ENCODE results near the gene FEZ2.

Gene FEZ2, protein sequence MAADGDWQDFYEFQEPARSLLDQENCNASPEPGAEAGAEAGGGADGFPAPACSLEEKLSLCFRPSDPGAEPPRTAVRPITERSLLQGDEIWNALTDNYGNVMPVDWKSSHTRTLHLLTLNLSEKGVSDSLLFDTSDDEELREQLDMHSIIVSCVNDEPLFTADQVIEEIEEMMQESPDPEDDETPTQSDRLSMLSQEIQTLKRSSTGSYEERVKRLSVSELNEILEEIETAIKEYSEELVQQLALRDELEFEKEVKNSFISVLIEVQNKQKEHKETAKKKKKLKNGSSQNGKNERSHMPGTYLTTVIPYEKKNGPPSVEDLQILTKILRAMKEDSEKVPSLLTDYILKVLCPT

DNA sequence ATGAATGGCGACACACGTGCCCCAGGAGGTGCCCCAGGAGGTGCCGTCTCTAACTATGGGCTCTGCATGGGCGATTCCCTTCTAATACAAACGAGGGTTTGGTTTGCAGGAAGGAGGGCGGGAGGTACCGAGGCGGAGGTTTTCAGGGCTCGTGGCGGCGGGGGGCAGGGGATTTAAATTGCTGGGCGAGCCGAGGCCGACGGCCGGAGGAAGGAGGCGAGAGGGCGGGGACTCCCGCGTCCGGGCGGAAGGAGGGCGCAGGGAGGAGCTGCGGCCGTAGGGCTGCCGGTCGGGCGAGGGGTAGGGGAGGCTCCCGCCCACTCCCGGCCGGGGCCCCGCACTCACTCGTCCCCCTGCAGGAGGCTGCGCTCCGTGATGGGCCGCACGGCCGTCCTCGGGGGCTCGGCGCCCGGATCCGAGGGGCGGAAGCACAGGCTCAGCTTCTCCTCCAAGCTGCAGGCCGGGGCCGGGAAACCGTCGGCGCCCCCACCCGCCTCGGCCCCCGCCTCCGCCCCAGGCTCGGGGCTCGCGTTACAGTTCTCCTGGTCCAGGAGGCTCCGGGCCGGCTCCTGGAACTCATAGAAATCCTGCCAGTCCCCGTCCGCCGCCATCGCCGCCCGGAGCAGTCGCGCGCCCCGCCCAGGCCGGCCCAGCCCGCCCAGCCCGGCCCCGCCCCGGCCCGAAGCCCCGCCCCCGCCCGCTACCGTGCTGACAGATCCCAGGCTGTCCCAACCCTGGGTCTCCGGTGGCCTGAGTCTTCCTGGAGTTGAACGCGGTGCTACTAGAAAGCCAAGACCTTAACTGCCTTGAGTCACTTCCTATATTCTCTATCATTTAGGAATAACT is at the start of gene FEZ2:
TSS of gene FEZ2 (minus strand) at position 637 of the 846 bp plus-strand sequence. CDS start at position 611, 26 bp downstream.
- Histone ChIP-seq H3K4me1 (ENCODE audit: low read length) (peaks cover 10% of the 10 kb centered on the region), H3K36me3 (replicated peaks; ENCODE audit: low read depth, low read length) (peaks cover 6% of the 10 kb centered on the region), H3K4me2 (ENCODE audit: low read length) (peak within 1 kb of the TSS; percentile 98), H2AFZ (ENCODE audit: low read depth, low read length) (peak within 1 kb of the TSS; percentile 97), H3K9ac (ENCODE audit: low read length) (peak within 1 kb of the TSS; percentile 74), H3K9me3 (ENCODE audit: insufficient read depth, low read length) (no peaks in the 10 kb centered on the region), H3K27me3 (ENCODE audit: low read depth, low read length) (no peaks in the 10 kb centered on the region), H3K27ac (ENCODE audit: low read length) (peak within 1 kb of the TSS; percentile 27), H3K79me2 (ENCODE audit: low read length) (peaks cover 29% of the 10 kb centered on the region), H4K20me1 (ENCODE audit: insufficient read depth, low read length) (peaks cover 3% of the 10 kb centered on the region; the same call in 1 of the 2 replicates), H3K4me3 (ENCODE audit: low read length) (peak within 1 kb of the TSS; percentile 99)
- TF ChIP-seq, protein P1, sequence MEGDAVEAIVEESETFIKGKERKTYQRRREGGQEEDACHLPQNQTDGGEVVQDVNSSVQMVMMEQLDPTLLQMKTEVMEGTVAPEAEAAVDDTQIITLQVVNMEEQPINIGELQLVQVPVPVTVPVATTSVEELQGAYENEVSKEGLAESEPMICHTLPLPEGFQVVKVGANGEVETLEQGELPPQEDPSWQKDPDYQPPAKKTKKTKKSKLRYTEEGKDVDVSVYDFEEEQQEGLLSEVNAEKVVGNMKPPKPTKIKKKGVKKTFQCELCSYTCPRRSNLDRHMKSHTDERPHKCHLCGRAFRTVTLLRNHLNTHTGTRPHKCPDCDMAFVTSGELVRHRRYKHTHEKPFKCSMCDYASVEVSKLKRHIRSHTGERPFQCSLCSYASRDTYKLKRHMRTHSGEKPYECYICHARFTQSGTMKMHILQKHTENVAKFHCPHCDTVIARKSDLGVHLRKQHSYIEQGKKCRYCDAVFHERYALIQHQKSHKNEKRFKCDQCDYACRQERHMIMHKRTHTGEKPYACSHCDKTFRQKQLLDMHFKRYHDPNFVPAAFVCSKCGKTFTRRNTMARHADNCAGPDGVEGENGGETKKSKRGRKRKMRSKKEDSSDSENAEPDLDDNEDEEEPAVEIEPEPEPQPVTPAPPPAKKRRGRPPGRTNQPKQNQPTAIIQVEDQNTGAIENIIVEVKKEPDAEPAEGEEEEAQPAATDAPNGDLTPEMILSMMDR (IDR thresholded peaks at IDR 0.05; ENCODE audit: low read depth, low read length): no peak
- no peak for TF ChIP-seq EZH2phosphoT487 (IDR thresholded peaks at IDR 0.05; ENCODE audit: low read depth)

DNA sequence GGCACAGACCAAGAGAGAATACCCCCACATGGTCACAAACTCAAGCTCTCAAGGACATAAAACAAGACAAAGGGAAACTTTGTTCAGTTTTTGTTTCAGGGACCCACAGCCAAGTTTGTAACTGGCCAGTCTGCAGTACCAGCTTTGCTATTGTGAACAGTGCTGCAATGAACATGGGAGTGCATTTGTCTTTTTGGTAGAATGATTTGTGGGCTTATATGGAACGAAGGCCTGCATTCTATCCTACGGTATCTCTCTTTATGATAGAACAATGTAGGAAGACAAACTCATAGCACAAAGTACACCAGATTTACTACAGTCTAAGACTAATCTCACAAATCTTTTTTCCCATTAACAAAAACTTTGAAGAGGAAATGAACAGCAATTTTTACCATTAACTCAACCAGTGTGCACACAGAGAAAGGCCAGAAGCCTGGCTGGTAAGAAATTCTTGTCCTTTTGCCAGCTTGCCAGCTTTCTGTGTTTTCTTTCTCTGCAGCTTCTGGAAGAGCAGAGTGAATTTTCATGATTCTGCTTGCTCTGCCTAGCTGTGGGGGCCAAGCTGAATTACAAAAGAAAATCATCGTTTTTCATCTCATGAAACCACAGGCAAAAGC is 37.1 kb upstream of the FEZ2 start:
- H3K4me1 ChIP-seq (ENCODE audit: low read length): no peaks in the 10 kb centered on the region
- no peak overlapping the region for H3K27ac ChIP-seq (ENCODE audit: low read length)
- H4K20me1 ChIP-seq (ENCODE audit: insufficient read depth, low read length): no peaks in the 10 kb centered on the region
- H3K9ac ChIP-seq (ENCODE audit: low read length): no peak overlapping the region
- TF ChIP-seq EZH2phosphoT487 (IDR thresholded peaks at IDR 0.05; ENCODE audit: low read depth): no peak
- TF ChIP-seq, protein P1 (IDR thresholded peaks at IDR 0.05; ENCODE audit: low read depth, low read length): no peak
- H2AFZ ChIP-seq (ENCODE audit: low read depth, low read length): no peak overlapping the region
- no peak overlapping the region for H3K4me2 ChIP-seq (ENCODE audit: low read length)
- H3K27me3 ChIP-seq (ENCODE audit: low read depth, low read length): no peaks in the 10 kb centered on the region
- H3K4me3 ChIP-seq (ENCODE audit: low read length): no peak overlapping the region
- no peaks in the 10 kb centered on the region for H3K79me2 ChIP-seq (ENCODE audit: low read length)
- H3K36me3 ChIP-seq (replicated peaks; ENCODE audit: low read depth, low read length): no peaks in the 10 kb centered on the region
- H3K9me3 ChIP-seq (ENCODE audit: insufficient read depth, low read length): no peaks in the 10 kb centered on the region

DNA sequence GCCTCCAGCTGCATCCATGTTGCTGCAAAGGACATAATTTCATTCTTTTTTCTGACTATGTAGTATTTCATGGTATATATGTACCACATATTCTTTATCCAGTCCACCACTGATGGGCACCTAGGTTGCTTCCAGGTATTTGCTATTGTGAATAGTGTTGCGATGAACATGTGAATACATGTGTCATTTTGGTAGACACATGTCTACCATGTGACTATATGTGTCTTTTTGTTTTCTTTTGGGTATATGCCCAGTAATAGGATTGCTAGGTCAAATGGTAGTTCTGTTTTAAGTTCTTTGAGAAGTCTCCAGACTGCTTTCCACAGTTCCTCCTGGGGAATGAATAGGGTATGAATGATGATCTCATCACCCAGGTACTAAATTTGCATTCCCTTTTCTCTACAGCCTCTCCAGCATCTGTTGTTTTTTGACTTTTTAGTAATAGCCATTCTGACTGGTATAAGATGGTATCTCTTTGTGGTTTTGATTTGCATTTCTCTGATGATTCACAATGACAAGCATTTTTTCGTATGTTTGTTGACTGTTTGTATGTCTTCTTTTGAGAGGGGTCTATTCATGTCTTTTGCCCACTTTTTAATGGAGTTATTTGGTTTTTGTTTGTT is 35.6 kb upstream of the FEZ2 start:
- no peak overlapping the region for H3K9ac ChIP-seq (ENCODE audit: low read length)
- no peaks in the 10 kb centered on the region for H4K20me1 ChIP-seq (ENCODE audit: insufficient read depth, low read length)
- no peak for TF ChIP-seq EZH2phosphoT487 (IDR thresholded peaks at IDR 0.05; ENCODE audit: low read depth)
- TF ChIP-seq, protein P1 (IDR thresholded peaks at IDR 0.05; ENCODE audit: low read depth, low read length): no peak
- no peaks in the 10 kb centered on the region for H3K79me2 ChIP-seq (ENCODE audit: low read length)
- H3K4me2 ChIP-seq (ENCODE audit: low read length): no peak overlapping the region
- no peaks in the 10 kb centered on the region for H3K27me3 ChIP-seq (ENCODE audit: low read depth, low read length)
- no peak overlapping the region for H3K27ac ChIP-seq (ENCODE audit: low read length)
- H3K4me1 ChIP-seq (ENCODE audit: low read length): no peaks in the 10 kb centered on the region
- H2AFZ ChIP-seq (ENCODE audit: low read depth, low read length): no peak overlapping the region
- no peak overlapping the region for H3K4me3 ChIP-seq (ENCODE audit: low read length)
- no peaks in the 10 kb centered on the region for H3K9me3 ChIP-seq (ENCODE audit: insufficient read depth, low read length)
- H3K36me3 ChIP-seq (replicated peaks; ENCODE audit: low read depth, low read length): no peaks in the 10 kb centered on the region
